Heart right ventricle (tissue), 16 donors: Measurements from ENCODE around the gene HIVEP3. TPM values are rescaled to one million over a fixed set of nuclear protein-coding genes. Genes with fewer than 3 reads are reported as not detected.
A peak's percentile ranks its signal among the peaks of the same experiment; 100 is the strongest.

Experiments used
- ATAC-seq, 8 donors: fragments of 200-7000 bp; cut with Tn5 transposase; one replicate each; pipeline ENCODE4 v1.9.1; 2020; ENCODE audit warnings: mild to moderate bottlenecking in 8 of 8, moderate library complexity in 8 of 8, moderate number of reproducible peaks in 1 of 8
- DNase-seq, 2 donors: peaks; one replicate each; pipeline ENCODE4 v3.0.0-alpha.2; 2020
- H3K27ac ChIP-seq, 10 donors: fragments of 200-600 bp; sonication (generic) in 2 of 10; one replicate each; pipeline versions ENCODE4 v1.5.0 to v1.8.0; 2020 to 2022; ENCODE audit warnings: mild to moderate bottlenecking in 3 of 10
- H3K27me3 ChIP-seq, 7 donors: fragments of 200-600 bp; one replicate each; pipeline ENCODE4 v1.8.0; 2021 to 2022; ENCODE audit warnings: mild to moderate bottlenecking in 2 of 7
- H3K36me3 ChIP-seq, 9 donors: fragments of 200-600 bp; sonication (generic) in 1 of 9; one replicate each; pipeline versions ENCODE4 v1.5.0 to v1.8.0; 2020 to 2022; ENCODE audit warnings: mild to moderate bottlenecking in 2 of 9
- H3K4me1 ChIP-seq, 9 donors: fragments of 200-600 bp; sonication (generic) in 1 of 9; one replicate each; pipeline versions ENCODE4 v1.5.0 to v1.8.0; 2020 to 2022; ENCODE audit warnings: mild to moderate bottlenecking in 4 of 9
- H3K4me3 ChIP-seq, 10 donors: fragments of 200-600 bp; sonication (generic) in 2 of 10; one replicate each; pipeline versions ENCODE4 v1.5.0 to v1.8.0; 2020 to 2022; ENCODE audit warnings: mild to moderate bottlenecking in 7 of 10, moderate library complexity in 2 of 10
- H3K9me3 ChIP-seq, 11 donors: fragments of 200-600 bp in 10 of 11; sonication (generic) in 2 of 11; one replicate each; pipeline versions ENCODE4 v1.5.0 to v1.8.0; 2013 to 2022; ENCODE audit warnings: mild to moderate bottlenecking in 2 of 11, control low read depth in 1 of 11, moderate library complexity in 1 of 11
- CTCF ChIP-seq, 9 donors: fragments of 200-600 bp; sonication (generic) in 2 of 9; IDR thresholded peaks; one replicate each; pipeline versions ENCODE4 v1.5.0 to v1.8.0; 2021 to 2022; ENCODE audit warnings: antibody characterized with exemption in 9 of 9, mild to moderate bottlenecking in 5 of 9, moderate library complexity in 1 of 9
- WGBS, 2 donors: extraction: QIAGEN DNeasy Blood & Tissue Kit; methylation state at CpG; one replicate each; pipeline ENCODE4 v1.1.7; 2013; ENCODE audit warnings: inconsistent platforms in 1 of 2; 5-methylcytosine and 5-hydroxymethylcytosine counted together
- intact Hi-C, 10 donors: fragments of 100-400 bp; cut with DNase I; formaldehyde crosslinking; loops; one replicate each; pipeline versions ENCODE4 v1.11.1 to v1.14.2; 2022
- polyA plus RNA-seq, 2 donors: library from polyadenylated mRNA; stranded (reverse); fragments of 200-250 nt; gene quantifications; one replicate each; pipeline ENCODE4 v1.2.3, GENCODE V29; 2013
- total RNA-seq, 10 donors: library from RNA; stranded (reverse); fragmentation: NEBNext Ultra II Directional in 3 of 10; extraction: Animal tissue kit (Norgen Biotek cat#: 25700) in 3 of 10; gene quantifications; one replicate each; pipeline versions ENCODE4 v1.2.1 to v1.2.4, GENCODE V29; 2021 to 2023
- donor health status: Arrhythmogenic right ventricular cardiomyopathy.
- donor health status: ischemic (EF 13 %, LVEDD 7.1; RV severe dilation, severe dysfunction).
- donor health status: healthy with polysubstance abuse.
- donor health status: DM: no; HTN: yes; CAD: no.
- donor health status: DM: no; HTN: no; CAD: no.
- donor health status: ischemic (EF 25% LVEDD 6.9; RV normal size, moderate dysfunction).
- donor health status: ischemic (EF 25% LVEDD 5.7; RV mildly dilated, moderate dysfunction).
- donor health status: healthy.
- donor health status: DM: yes; HTN: yes; CAD: no.
- donor health status: Ischemic cardiomyopathy.
- donor health status: ischemic (EF 35%, LVEDD 5.7; RV mildly dilated, moderate dysfunction).
- donor health status: nonischemic (EF 11% LVEDD 7.7; RV severe dilation, severe dysfunction).
- donor health status: DM: yes; HTN: yes; CAD: no.
- donor health status: PGD.
- donor health status: ischemic (EF 29% LVEDD 5.4; RV normal size, mild dysfunction).
- donor health status: nonischemic (EF 23%, LVEDD 6.1; RV moderate dilation, normal function).

The HIVEP3 gene
- total and polyA plus RNA-seq, 12 donors, result 2.6 to 7.5 (median 5.2) TPM

- no peak for TF ChIP-seq CTCF (IDR thresholded peaks at IDR 0.05)
- 53 to 57% methylated on average over 8 of the region's 8 CpGs for WGBS, 2 donors
- ATAC-seq, result peak in 4 of 8 donors; percentile 55 to 73 (median 68)
- intact Hi-C loops, result loop anchor here in 1 of 10 donors (10.0 kb wide), 1 partner anchor 191 kb away; no protein-coding TSS in a partner anchor
- Histone ChIP-seq H3K4me3 (no peak overlapping the region), H3K9me3 (no peaks in the 10 kb centered on the region), H3K27me3 (no peaks in the 10 kb centered on the region), H3K4me1 (peaks cover 4 to 56% (median 28%) of the 10 kb centered on the region in 9 donors), H3K36me3 (no peaks in the 10 kb centered on the region), H3K27ac (peak overlapping the region in 1 of 10 donors; percentile 19)
- no peak for DNase-seq
Measured at GRCh38 chr1:41844255-41844654, 74.5 kb downstream of the HIVEP3 start.

GRCh38 chr1:41842993-41843755 lies 75.5 kb downstream of the HIVEP3 start:
- ATAC-seq (peak in 1 of 8 donors; percentile 46), DNase-seq (no peak)
- Histone ChIP-seq H3K36me3 (no peaks in the 10 kb centered on the region), H3K4me3 (no peak overlapping the region), H3K27ac (peak overlapping the region in 1 of 10 donors; percentile 19), H3K4me1 (peaks cover 4 to 54% (median 27%) of the 10 kb centered on the region in 9 donors), H3K9me3 (no peaks in the 10 kb centered on the region), H3K27me3 (no peaks in the 10 kb centered on the region)
- whole genome bisulfite sequencing, 2 donors, result 64% methylated on average over 11 of the region's 11 CpGs
- intact Hi-C loops, result loop anchor here in 1 of 10 donors (10.0 kb wide), 1 partner anchor 192 kb away; no protein-coding TSS in a partner anchor
- TF ChIP-seq CTCF (IDR thresholded peaks at IDR 0.05), result no peak

- ATAC-seq, result no peak
- Histone ChIP-seq H3K27ac (no peak overlapping the region), H3K27me3 (no peaks in the 10 kb centered on the region), H3K36me3 (no peaks in the 10 kb centered on the region), H3K4me3 (no peak overlapping the region), H3K9me3 (no peaks in the 10 kb centered on the region), H3K4me1 (peaks cover 3 to 46% (median 24%) of the 10 kb centered on the region in 9 donors)
- intact Hi-C loops, result loop anchor here in 1 of 10 donors (10.0 kb wide), 1 partner anchor 192 kb away; no protein-coding TSS in a partner anchor
- TF ChIP-seq CTCF (IDR thresholded peaks at IDR 0.05), result no peak
- no peak for DNase-seq
- WGBS, 2 donors, result 34 to 54% methylated on average over 2 of the region's 2 CpGs
Measured at GRCh38 chr1:41842326-41842725, 76.4 kb downstream of the HIVEP3 start.

GRCh38 chr1:41840592-41841246 lies 78.0 kb downstream of the HIVEP3 start:
- Histone ChIP-seq H3K4me1 (peaks cover 3 to 38% (median 16%) of the 10 kb centered on the region in 9 donors), H3K9me3 (no peaks in the 10 kb centered on the region), H3K27me3 (no peaks in the 10 kb centered on the region), H3K4me3 (no peak overlapping the region), H3K27ac (no peak overlapping the region), H3K36me3 (no peaks in the 10 kb centered on the region)
- no peak for TF ChIP-seq CTCF (IDR thresholded peaks at IDR 0.05)
- ATAC-seq, result peak in 4 of 8 donors; percentile 28 to 79 (median 46)
- WGBS, 2 donors, result 67 to 75% methylated on average over 8 of the region's 8 CpGs
- DNase-seq, result peak; percentile 15 to 42
- intact Hi-C loops, result loop anchor here in 1 of 10 donors (10.0 kb wide), 1 partner anchor 194 kb away; no protein-coding TSS in a partner anchor
